ENCODE measurements around the gene GRK5.

The GRK5 gene

GRCh38 chr10:119384127-119384526 is 176.8 kb downstream of the GRK5 start:
- Histone ChIP-seq H3K36me3 (ENCODE audit: control insufficient read depth in 2 of 2, insufficient read depth in 2 of 2, low read length in 2 of 2) (peaks cover 5 to 17% of the 10 kb centered on the region in 2 donors), H3K4me1 (ENCODE audit: control insufficient read depth, insufficient read depth, low read length) (no peaks in the 10 kb centered on the region), H3K27ac (ENCODE audit: low read length) (no peak overlapping the region), H3K4me3 (ENCODE audit: low read length in 2 of 2) (no peak overlapping the region), H3K9ac (ENCODE audit: low read length in 2 of 2) (no peak overlapping the region), H3K9me3 (ENCODE audit: control insufficient read depth in 2 of 2, low read length in 2 of 2) (no peaks in the 10 kb centered on the region), H3K27me3 (ENCODE audit: control insufficient read depth in 1 of 2, insufficient read depth in 2 of 2, low read length in 2 of 2) (no peaks in the 10 kb centered on the region)

GRCh38 chr10:119386666-119387065 is 179.3 kb downstream of the GRK5 start:
- no peak overlapping the region for H3K9ac ChIP-seq (ENCODE audit: low read length in 2 of 2)

GRCh38 chr10:119388849-119389345 is 181.5 kb downstream of the GRK5 start:
- H3K27me3 ChIP-seq (ENCODE audit: control insufficient read depth in 1 of 2, insufficient read depth in 2 of 2, low read length in 2 of 2): no peaks in the 10 kb centered on the region
- H3K4me3 ChIP-seq (ENCODE audit: low read length in 2 of 2): no peak overlapping the region
- H3K9me3 ChIP-seq (ENCODE audit: control insufficient read depth in 2 of 2, low read length in 2 of 2): no peaks in the 10 kb centered on the region
- peaks cover 3% of the 10 kb centered on the region for H3K4me1 ChIP-seq (ENCODE audit: control insufficient read depth, insufficient read depth, low read length)
- H3K36me3 ChIP-seq (ENCODE audit: control insufficient read depth in 2 of 2, insufficient read depth in 2 of 2, low read length in 2 of 2): peaks cover 0 to 2% of the 10 kb centered on the region in 2 donors
- H3K27ac ChIP-seq (ENCODE audit: low read length): no peak overlapping the region
- no peak overlapping the region for H3K9ac ChIP-seq (ENCODE audit: low read length in 2 of 2)

More at GRCh38 chr10:119386666-119387065, 179.3 kb downstream of the GRK5 start:
- no peaks in the 10 kb centered on the region for H3K27me3 ChIP-seq (ENCODE audit: control insufficient read depth in 1 of 2, insufficient read depth in 2 of 2, low read length in 2 of 2)
- H3K9me3 ChIP-seq (ENCODE audit: control insufficient read depth in 2 of 2, low read length in 2 of 2): no peaks in the 10 kb centered on the region
- no peak overlapping the region for H3K4me3 ChIP-seq (ENCODE audit: low read length in 2 of 2)
- peaks cover 4 to 6% of the 10 kb centered on the region in 2 donors for H3K36me3 ChIP-seq (ENCODE audit: control insufficient read depth in 2 of 2, insufficient read depth in 2 of 2, low read length in 2 of 2)
- H3K4me1 ChIP-seq (ENCODE audit: control insufficient read depth, insufficient read depth, low read length): peaks cover 3% of the 10 kb centered on the region
- no peak overlapping the region for H3K27ac ChIP-seq (ENCODE audit: low read length)

GRCh38 chr10:119391440-119392251 is 184.3 kb downstream of the GRK5 start:
- H3K9ac ChIP-seq (ENCODE audit: low read length in 2 of 2): no peak overlapping the region
- no peaks in the 10 kb centered on the region for H3K27me3 ChIP-seq (ENCODE audit: control insufficient read depth in 1 of 2, insufficient read depth in 2 of 2, low read length in 2 of 2)
- H3K4me3 ChIP-seq (ENCODE audit: low read length in 2 of 2): no peak overlapping the region
- no peaks in the 10 kb centered on the region for H3K9me3 ChIP-seq (ENCODE audit: control insufficient read depth in 2 of 2, low read length in 2 of 2)
- peaks cover 0 to 2% of the 10 kb centered on the region in 2 donors for H3K36me3 ChIP-seq (ENCODE audit: control insufficient read depth in 2 of 2, insufficient read depth in 2 of 2, low read length in 2 of 2)
- H3K4me1 ChIP-seq (ENCODE audit: control insufficient read depth, insufficient read depth, low read length): peaks cover 5% of the 10 kb centered on the region
- no peak overlapping the region for H3K27ac ChIP-seq (ENCODE audit: low read length)

- Histone ChIP-seq H3K9me3 (ENCODE audit: control insufficient read depth in 2 of 2, low read length in 2 of 2) (no peaks in the 10 kb centered on the region), H3K36me3 (ENCODE audit: control insufficient read depth in 2 of 2, insufficient read depth in 2 of 2, low read length in 2 of 2) (peaks cover 6 to 7% of the 10 kb centered on the region in 2 donors), H3K27ac (ENCODE audit: low read length) (no peak overlapping the region), H3K9ac (ENCODE audit: low read length in 2 of 2) (no peak overlapping the region), H3K4me1 (ENCODE audit: control insufficient read depth, insufficient read depth, low read length) (peaks cover 10% of the 10 kb centered on the region), H3K4me3 (ENCODE audit: low read length in 2 of 2) (no peak overlapping the region), H3K27me3 (ENCODE audit: control insufficient read depth in 1 of 2, insufficient read depth in 2 of 2, low read length in 2 of 2) (no peaks in the 10 kb centered on the region)
These were observed 185.6 kb downstream of the GRK5 start for GRCh38 chr10:119393019-119393418.

GRCh38 chr10:119393421-119393820 is 186.1 kb downstream of the GRK5 start:
- peaks cover 6 to 7% of the 10 kb centered on the region in 2 donors for H3K36me3 ChIP-seq (ENCODE audit: control insufficient read depth in 2 of 2, insufficient read depth in 2 of 2, low read length in 2 of 2)
- H3K9me3 ChIP-seq (ENCODE audit: control insufficient read depth in 2 of 2, low read length in 2 of 2): no peaks in the 10 kb centered on the region
- H3K27ac ChIP-seq (ENCODE audit: low read length): no peak overlapping the region
- H3K27me3 ChIP-seq (ENCODE audit: control insufficient read depth in 1 of 2, insufficient read depth in 2 of 2, low read length in 2 of 2): no peaks in the 10 kb centered on the region
- peaks cover 10% of the 10 kb centered on the region for H3K4me1 ChIP-seq (ENCODE audit: control insufficient read depth, insufficient read depth, low read length)
- H3K4me3 ChIP-seq (ENCODE audit: low read length in 2 of 2): no peak overlapping the region
- no peak overlapping the region for H3K9ac ChIP-seq (ENCODE audit: low read length in 2 of 2)

- Histone ChIP-seq H3K27me3 (ENCODE audit: control insufficient read depth in 1 of 2, insufficient read depth in 2 of 2, low read length in 2 of 2) (no peaks in the 10 kb centered on the region), H3K9ac (ENCODE audit: low read length in 2 of 2) (no peak overlapping the region), H3K36me3 (ENCODE audit: control insufficient read depth in 2 of 2, insufficient read depth in 2 of 2, low read length in 2 of 2) (peaks cover 6% of the 10 kb centered on the region in 2 donors), H3K4me3 (ENCODE audit: low read length in 2 of 2) (no peak overlapping the region), H3K27ac (ENCODE audit: low read length) (no peak overlapping the region), H3K9me3 (ENCODE audit: control insufficient read depth in 2 of 2, low read length in 2 of 2) (no peaks in the 10 kb centered on the region), H3K4me1 (ENCODE audit: control insufficient read depth, insufficient read depth, low read length) (peaks cover 10% of the 10 kb centered on the region)
These were observed 186.5 kb downstream of the GRK5 start for GRCh38 chr10:119393845-119394244.

- Histone ChIP-seq H3K9ac (ENCODE audit: low read length in 2 of 2) (no peak overlapping the region), H3K27me3 (ENCODE audit: control insufficient read depth in 1 of 2, insufficient read depth in 2 of 2, low read length in 2 of 2) (no peaks in the 10 kb centered on the region), H3K36me3 (ENCODE audit: control insufficient read depth in 2 of 2, insufficient read depth in 2 of 2, low read length in 2 of 2) (peaks cover 8 to 10% of the 10 kb centered on the region in 2 donors), H3K27ac (ENCODE audit: low read length) (no peak overlapping the region), H3K4me3 (ENCODE audit: low read length in 2 of 2) (no peak overlapping the region), H3K9me3 (ENCODE audit: control insufficient read depth in 2 of 2, low read length in 2 of 2) (no peaks in the 10 kb centered on the region), H3K4me1 (ENCODE audit: control insufficient read depth, insufficient read depth, low read length) (peaks cover 10% of the 10 kb centered on the region)
These were observed 187.4 kb downstream of the GRK5 start for GRCh38 chr10:119394657-119395279.

- H3K4me3 ChIP-seq (ENCODE audit: low read length in 2 of 2): no peak overlapping the region
- H3K9ac ChIP-seq (ENCODE audit: low read length in 2 of 2): no peak overlapping the region
- no peaks in the 10 kb centered on the region for H3K27me3 ChIP-seq (ENCODE audit: control insufficient read depth in 1 of 2, insufficient read depth in 2 of 2, low read length in 2 of 2)
- H3K36me3 ChIP-seq (ENCODE audit: control insufficient read depth in 2 of 2, insufficient read depth in 2 of 2, low read length in 2 of 2): peaks cover 9 to 14% of the 10 kb centered on the region in 2 donors
- no peak overlapping the region for H3K27ac ChIP-seq (ENCODE audit: low read length)
- peaks cover 10% of the 10 kb centered on the region for H3K4me1 ChIP-seq (ENCODE audit: control insufficient read depth, insufficient read depth, low read length)
- no peaks in the 10 kb centered on the region for H3K9me3 ChIP-seq (ENCODE audit: control insufficient read depth in 2 of 2, low read length in 2 of 2)
These were observed 188.1 kb downstream of the GRK5 start for GRCh38 chr10:119395280-119396007.

- H3K4me1 ChIP-seq (ENCODE audit: control insufficient read depth, insufficient read depth, low read length): peaks cover 12% of the 10 kb centered on the region
- no peaks in the 10 kb centered on the region for H3K9me3 ChIP-seq (ENCODE audit: control insufficient read depth in 2 of 2, low read length in 2 of 2)
- H3K36me3 ChIP-seq (ENCODE audit: control insufficient read depth in 2 of 2, insufficient read depth in 2 of 2, low read length in 2 of 2): peaks cover 9 to 14% of the 10 kb centered on the region in 2 donors
- no peaks in the 10 kb centered on the region for H3K27me3 ChIP-seq (ENCODE audit: control insufficient read depth in 1 of 2, insufficient read depth in 2 of 2, low read length in 2 of 2)
- no peak overlapping the region for H3K4me3 ChIP-seq (ENCODE audit: low read length in 2 of 2)
- H3K27ac ChIP-seq (ENCODE audit: low read length): no peak overlapping the region
- H3K9ac ChIP-seq (ENCODE audit: low read length in 2 of 2): no peak overlapping the region
These were observed 188.8 kb downstream of the GRK5 start for GRCh38 chr10:119396008-119396708.
